ENCODE measurements around the gene MRPL55.

DNA sequence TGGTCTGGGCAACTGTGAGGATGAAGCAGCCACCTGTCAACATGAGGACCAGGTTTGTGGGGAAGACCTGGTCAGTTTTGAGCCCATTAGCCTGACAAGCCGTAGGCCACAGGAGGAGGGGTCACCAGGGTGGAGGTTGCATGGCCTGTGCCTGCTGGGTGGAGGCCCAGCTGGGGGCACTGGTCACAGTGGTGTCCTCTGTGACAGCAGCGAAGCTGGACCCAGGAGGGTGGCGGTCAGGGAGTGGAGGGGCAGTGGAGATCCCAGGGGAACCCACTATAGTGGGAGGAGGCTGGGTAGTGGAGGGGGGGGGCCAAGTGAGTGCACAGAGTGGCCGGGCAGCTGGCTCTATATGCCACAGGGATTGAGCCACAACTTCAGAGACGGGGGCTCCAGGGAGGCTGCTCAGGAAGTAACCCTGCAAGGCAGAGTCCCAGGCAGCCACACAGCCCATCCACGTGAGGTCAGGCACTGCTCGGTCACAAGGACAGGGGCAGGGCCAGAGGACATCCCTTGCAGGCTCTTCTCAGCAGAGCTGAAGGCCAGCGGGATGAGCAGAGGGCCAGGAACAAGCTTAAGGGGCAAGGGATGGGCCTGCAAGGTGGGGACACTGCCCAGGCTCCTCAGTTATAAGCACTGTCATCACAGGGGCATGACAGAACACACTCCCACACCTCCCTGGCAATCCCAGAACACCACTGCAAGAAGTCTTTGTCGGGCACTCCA, 3.7 kb downstream of the MRPL55 start:
- TF ChIP-seq, protein P1, sequence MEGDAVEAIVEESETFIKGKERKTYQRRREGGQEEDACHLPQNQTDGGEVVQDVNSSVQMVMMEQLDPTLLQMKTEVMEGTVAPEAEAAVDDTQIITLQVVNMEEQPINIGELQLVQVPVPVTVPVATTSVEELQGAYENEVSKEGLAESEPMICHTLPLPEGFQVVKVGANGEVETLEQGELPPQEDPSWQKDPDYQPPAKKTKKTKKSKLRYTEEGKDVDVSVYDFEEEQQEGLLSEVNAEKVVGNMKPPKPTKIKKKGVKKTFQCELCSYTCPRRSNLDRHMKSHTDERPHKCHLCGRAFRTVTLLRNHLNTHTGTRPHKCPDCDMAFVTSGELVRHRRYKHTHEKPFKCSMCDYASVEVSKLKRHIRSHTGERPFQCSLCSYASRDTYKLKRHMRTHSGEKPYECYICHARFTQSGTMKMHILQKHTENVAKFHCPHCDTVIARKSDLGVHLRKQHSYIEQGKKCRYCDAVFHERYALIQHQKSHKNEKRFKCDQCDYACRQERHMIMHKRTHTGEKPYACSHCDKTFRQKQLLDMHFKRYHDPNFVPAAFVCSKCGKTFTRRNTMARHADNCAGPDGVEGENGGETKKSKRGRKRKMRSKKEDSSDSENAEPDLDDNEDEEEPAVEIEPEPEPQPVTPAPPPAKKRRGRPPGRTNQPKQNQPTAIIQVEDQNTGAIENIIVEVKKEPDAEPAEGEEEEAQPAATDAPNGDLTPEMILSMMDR (IDR thresholded peaks at IDR 0.05; ENCODE audit: low read depth, low read length): no peak
- TF ChIP-seq POLR2A (IDR thresholded peaks at IDR 0.05; ENCODE audit: extremely low read depth, insufficient read length) (no peak), MYC (IDR thresholded peaks at IDR 0.05; ENCODE audit: low read depth, low read length) (no peak)
